Ramos (cell line): ENCODE measurements around the gene VAMP1.

ENCODE experiments used
- in situ Hi-C: fragments of 300-500 bp; cut with MboI; formaldehyde crosslinking; loops from one replicate; pipeline ENCODE4 v1.14.3; 2022; ENCODE audit warnings: low sequenced_read_pairs; ENCODE audit not compliant: unreplicated experiment

Gene VAMP1

GRCh38 chr12:6452944-6453630 is 17.4 kb downstream of the VAMP1 start:
- in situ Hi-C loops = no loop called here

- in situ Hi-C loops = no loop called here
Measured at GRCh38 chr12:6452245-6452943, 18.1 kb downstream of the VAMP1 start.

- in situ Hi-C loops = no loop called here
Measured at GRCh38 chr12:6451348-6452244, 18.9 kb downstream of the VAMP1 start, which contains the start of gene TAPBPL. Gene TAPBPL, plus strand, starts transcription at chr12:6452042. Its CDS starts 207 bp downstream, at chr12:6452249.

- in situ Hi-C loops = no loop called here
Measured at GRCh38 chr12:6450869-6451347, 19.6 kb downstream of the VAMP1 start.

- in situ Hi-C loops = no loop called here
Measured at GRCh38 chr12:6450091-6450868, 20.2 kb downstream of the VAMP1 start.

- in situ Hi-C loops = no loop called here
Measured at GRCh38 chr12:6444704-6445688, 25.5 kb downstream of the VAMP1 start, which contains the start of gene CD27. Gene CD27, plus strand, starts transcription at chr12:6444955. Its CDS starts 141 bp downstream, at chr12:6445096.

- in situ Hi-C loops = no loop called here
Measured at GRCh38 chr12:6444031-6444430, 26.4 kb downstream of the VAMP1 start.

GRCh38 chr12:6443361-6443983 is 27.0 kb downstream of the VAMP1 start:
- in situ Hi-C loops = no loop called here

GRCh38 chr12:6442836-6443235 is 27.6 kb downstream of the VAMP1 start:
- in situ Hi-C loops = no loop called here

- in situ Hi-C loops = no loop called here
Measured at GRCh38 chr12:6440391-6440790, 30.1 kb downstream of the VAMP1 start.

- in situ Hi-C loops = no loop called here
Measured at GRCh38 chr12:6438345-6438744, 32.1 kb downstream of the VAMP1 start.

- in situ Hi-C loops = no loop called here
Measured at GRCh38 chr12:6437586-6437985, 32.9 kb downstream of the VAMP1 start.

GRCh38 chr12:6435961-6436715 is 34.3 kb downstream of the VAMP1 start:
- in situ Hi-C loops = no loop called here

GRCh38 chr12:6434205-6435140 is 36.0 kb downstream of the VAMP1 start:
- in situ Hi-C loops = no loop called here

GRCh38 chr12:6432991-6433390 is 37.5 kb downstream of the VAMP1 start:
- in situ Hi-C loops = no loop called here
